GM19467 (cell line): Measurements from ENCODE around the gene GIMAP4.
"Not testable (repeated sequence)": the region's sequence is repeated elsewhere in the genome, so short reads cannot be mapped to it uniquely, and the experiment has no call there.

Experiments
- ATAC-seq: cut with Tn5 transposase; IDR thresholded peaks from one replicate; pipeline ENCODE4 v1.9.1; 2021; ENCODE audit warnings: mild to moderate bottlenecking, moderate library complexity; ENCODE audit not compliant: unreplicated experiment

GIMAP4 gene

DNA sequence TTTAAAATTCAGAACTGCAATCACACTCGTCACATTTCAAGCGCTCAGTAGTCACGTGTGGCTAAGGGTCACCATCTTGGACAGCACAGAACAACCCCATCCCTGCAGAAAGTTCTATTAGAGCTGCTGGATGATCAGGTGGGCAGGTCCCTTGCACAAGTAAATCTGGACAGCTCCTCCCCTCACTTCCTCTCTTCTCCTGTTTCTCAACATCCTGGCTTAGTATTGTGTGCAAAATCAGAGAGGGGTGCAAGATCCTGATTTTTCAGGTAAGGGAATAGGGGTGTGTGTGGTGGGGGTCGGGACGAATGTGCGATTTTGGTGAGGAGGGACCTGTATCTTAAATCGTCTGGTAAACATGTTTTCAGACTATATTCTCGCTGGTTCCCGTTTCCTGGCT is at the start of gene GIMAP4:
Gene GIMAP4, plus strand, starts transcription at position 222 of the 400 bp plus-strand sequence. CDS start 2,512 bp downstream, outside the sequence.
- ATAC-seq, result no peak

DNA sequence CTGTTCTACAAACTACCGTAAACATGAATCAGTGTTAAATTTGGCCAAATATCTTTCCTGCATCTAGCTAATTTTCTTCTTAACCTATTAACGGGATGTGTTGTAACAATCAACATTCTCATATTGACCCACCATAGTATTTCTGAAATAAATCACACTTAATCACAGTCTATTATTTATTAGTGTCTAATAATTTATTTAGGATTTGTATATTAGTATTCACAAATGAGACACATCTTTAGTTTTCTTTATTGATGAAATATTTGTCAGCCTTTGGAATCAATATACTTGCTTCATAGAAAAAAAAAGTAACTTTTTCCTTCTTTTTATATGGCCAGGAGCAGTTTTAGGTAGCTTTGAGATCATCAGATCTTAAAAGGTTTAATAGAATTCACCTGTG is 47.9 kb upstream of the GIMAP4 start:
- no peak for ATAC-seq

DNA sequence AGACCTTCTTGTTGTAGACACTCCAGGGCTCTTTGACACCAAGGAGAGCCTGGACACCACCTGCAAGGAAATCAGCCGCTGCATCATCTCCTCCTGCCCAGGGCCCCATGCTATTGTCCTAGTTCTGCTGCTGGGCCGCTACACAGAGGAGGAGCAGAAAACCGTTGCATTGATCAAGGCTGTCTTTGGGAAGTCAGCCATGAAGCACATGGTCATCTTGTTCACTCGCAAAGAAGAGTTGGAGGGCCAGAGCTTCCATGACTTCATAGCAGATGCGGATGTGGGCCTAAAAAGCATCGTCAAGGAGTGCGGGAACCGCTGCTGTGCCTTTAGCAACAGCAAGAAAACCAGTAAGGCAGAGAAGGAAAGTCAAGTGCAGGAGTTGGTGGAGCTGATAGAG is 47.0 kb upstream of the GIMAP4 start:
- ATAC-seq, result no peak

DNA sequence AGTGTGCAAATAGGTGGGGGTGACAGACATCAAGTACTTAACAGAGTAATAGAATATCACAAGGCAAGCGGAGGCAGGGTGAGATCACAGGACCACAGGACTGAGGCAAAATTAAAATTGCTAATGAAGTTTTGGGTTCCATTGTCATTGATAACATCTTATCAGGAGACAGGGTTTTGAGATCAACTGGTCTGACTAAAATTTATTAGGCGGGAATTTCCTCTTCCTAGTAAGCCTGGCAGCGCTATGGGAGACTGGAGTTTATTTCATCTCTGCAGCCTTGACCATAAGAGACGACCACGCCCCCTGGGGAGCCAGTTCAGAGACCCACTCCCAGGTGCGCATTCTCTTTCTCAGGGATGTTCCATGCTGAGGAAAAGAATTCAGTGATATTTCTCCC is 44.3 kb upstream of the GIMAP4 start:
- not testable (repeated sequence) for ATAC-seq

DNA sequence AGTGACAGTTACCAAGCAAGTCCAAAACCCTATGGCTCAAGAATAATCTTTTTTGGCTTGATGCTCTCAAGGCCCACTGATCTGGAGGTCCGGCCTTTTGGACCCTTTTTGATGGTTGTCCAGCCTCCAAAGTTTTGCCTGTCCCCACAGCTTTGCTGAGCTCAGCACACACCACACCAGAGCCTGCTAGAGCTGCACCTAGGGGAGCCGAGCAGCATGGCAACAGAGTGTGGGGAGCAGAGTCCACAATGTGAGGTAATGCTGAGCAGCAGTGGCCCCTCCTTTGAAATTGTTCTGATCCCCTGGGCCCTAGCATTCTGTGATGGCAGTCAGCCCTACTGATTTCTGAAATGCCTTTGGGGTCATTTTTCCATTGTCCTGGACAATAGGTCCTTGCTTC is 43.2 kb upstream of the GIMAP4 start:
- ATAC-seq, result no peak

DNA sequence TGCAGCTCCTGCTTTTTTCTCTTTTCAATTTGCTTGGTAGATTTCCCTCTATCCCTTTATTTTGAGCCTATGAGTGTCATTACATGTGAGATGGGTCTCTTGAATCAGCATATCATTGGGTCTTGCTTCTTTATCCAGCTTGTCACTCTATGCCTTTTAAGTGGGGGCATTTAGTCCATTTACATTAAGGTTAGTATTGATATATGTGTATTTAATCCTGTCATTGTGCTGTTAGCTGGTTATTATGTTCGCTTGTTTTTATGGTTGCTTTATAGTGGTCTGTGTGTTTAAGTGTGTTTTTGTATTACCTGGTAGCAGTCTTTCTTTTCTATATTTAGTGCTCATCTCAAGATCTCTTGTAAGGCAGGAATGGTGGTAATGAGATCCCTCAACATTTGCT is 35.5 kb upstream of the GIMAP4 start:
- no peak for ATAC-seq

DNA sequence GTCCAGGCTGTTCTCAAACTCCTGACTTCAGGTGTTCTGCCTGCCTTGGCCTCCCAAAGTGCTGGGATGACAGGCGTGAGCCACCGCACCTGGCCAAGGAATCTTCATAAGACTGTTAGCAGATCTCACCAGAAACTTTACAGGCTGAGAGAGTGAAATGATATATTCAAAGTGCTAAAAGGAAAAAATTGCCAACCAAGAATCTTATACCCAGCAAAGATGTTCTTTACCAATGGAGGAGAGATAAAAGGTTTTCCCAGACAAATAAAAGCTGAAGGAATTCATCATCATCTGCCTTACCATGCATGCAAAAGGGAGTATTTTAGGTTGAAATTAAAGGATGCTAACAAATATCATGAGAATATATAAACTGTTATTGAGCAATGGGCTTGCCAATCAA is 28.9 kb upstream of the GIMAP4 start:
- no peak for ATAC-seq

DNA sequence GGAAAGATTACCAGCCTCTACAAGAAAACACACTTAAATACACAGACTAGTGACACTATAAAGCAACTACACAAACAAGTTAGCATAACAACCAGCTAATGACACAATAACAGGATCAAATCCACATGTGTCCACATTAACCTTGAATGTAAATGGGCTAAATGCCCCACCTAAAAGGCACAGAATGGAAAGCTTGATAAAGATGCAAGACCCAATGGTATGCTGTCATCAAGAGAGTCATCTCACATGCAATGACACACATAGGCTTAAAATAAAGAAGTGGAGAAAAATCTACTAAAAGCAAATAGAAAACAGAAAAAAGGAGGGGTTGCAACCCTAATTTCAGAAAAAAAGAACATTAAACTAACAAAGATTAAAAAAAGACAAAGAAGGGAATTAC is 14.0 kb upstream of the GIMAP4 start:
- ATAC-seq, result no peak

DNA sequence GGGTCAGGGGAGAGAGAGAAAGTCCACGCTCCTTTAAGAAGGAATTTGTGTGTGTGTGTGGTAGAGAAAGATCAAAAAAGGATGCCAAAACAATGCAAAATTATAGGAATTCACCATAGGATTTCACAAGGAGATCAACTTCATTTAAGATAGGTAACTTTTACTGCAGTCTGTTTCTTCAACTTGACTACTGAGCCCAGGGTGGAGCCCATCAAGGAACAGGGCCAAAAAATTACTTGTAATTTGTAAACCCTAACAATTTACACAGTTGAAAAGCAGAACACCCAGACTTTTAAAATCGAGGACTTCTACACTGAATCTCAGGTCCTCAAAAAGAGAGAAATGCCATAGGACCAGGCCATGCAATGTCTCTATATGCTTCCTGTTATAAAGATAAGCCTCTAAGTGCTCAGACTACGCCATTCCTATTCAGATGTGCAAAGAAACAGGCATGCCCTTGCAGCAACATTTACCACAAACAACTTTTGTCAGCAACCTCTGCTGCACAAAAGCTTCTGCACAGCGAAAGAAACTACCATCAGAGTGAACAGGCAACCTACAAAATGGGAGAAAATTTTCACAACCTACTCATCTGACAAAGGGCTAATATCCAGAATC is 10.6 kb upstream of the GIMAP4 start:
- ATAC-seq, result no peak

DNA sequence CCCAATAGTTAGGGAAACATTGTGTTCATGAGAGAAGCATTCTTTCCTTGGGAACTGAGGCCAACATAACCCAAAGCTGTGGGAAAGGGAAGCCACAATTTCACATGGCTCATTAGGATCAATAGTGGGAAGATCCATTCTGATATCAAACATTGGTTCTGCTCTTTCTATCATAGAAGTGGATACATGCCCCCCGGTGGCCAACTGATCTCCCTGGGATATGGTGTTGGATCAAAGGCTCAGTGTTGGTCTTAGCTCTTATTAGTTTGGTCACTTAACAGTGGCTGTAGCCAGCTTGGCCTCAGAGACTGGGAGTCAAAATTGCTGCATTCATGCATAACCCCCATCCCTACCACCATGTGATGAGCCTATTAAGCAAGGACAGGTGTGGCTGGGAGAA is 6.7 kb upstream of the GIMAP4 start:
- ATAC-seq, result no peak

DNA sequence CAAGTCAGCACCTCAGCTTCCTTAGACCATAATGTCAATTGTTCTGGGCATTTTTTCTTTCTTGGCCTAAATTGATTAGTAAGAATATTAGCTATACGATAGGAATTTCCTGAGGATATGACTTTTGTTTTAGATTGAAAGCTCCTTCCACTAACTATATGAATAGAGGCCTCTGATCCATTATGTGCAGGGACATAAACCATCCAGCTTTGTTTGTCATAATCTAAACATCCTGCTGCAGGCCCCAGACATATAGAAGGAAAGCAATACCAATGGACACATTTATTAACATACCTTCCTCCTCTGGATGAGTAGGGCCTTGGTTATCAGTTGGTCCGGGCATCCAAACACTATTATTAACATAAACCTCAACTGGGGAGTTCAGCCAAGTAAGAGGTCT is 4.3 kb upstream of the GIMAP4 start:
- ATAC-seq, result no peak

DNA sequence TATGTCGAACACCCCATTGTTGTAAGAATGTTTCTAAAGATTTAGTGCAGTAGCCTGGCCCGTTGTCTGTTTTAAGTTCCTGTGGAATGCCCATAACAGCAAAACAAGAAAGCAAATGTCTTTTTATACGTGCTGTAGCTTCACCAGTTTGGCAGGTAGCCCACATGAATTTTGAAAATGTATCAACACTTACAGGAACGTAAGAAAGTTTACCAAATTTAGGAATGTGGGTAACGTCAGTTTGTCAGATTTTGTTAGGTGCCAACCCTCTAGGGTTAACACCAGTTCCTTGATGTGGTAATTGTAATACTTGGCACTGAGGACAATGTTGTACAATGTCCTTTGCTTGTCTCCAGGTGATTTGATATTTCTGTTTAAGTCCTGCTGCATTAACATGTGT is 3.2 kb upstream of the GIMAP4 start:
- ATAC-seq, result no peak

DNA sequence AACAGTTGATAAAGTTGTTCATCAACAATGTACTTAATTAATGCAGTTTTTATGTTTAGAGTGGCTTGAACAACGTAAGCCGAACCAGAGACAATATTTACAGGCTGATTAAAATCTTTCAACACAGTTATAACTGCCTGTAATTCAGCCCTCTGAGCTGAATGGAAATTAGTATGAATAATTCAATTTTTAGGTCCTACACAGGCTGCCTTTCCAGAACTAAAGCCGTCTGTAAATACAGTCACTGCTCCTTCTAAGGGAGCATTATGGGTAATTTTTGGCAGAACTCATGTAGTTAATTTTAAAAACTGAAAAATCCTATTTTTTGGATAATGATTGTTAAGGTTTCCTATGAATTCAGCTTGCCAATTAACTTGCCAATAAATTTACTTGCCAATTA is 2.6 kb upstream of the GIMAP4 start:
- no peak for ATAC-seq

DNA sequence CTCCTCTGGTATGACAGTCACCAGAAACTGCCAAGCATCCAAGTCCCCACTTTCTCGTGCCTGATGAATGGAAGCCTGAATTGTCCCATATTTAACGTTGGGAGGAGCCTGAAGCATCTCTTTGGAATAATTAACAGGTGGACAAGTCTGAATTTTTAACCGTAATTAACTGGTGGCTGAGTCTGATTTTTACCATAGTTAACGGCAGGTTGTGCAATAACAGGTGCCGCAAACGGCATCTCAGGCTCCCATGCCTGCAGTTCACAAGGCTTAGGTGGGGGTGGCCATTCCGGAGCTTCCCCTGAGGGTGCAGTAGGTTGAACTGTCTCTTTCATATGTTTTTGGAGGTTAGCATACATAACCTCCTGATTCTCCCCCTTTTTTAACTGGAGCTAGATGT is 2.0 kb upstream of the GIMAP4 start:
- no peak for ATAC-seq

DNA sequence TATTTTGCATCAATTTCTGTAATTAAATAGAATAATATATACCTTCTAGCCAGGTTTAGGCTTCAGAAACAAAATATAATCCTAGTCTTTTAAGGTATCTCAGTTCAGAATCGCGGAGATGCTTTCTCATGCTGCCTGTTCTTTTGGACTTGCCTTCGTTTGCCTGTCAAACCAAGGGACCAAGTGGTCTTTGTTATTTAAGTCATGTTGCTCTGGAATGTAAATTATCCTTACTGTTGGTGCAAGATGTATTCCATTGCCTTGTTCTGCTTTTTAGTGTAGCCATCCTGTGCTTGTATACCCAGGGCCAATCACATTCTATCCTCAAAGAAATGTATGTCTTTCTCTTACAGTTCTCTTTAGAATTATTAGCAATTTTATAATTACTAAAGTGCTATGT is 1.1 kb upstream of the GIMAP4 start:
- no peak for ATAC-seq

DNA sequence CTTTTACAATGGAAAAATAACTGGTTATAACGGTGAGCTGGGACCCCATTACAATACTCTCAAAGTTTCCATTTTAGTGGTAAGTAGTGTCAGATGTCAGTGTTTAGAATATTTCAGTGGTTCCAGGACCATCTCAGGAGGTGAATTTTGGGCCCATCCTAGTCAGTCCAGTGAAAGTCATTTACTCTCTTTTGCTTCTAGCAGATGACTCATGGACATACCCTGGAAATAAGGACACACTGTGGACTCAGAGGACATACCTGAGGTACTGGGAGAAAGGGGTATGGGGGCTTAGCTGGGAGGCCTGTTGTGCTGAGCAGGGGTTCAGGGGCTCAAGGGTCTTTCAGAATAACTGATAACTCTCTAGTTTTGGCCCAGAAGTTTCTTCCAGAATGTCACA is 618 bp upstream of the GIMAP4 start:
- no peak for ATAC-seq

DNA sequence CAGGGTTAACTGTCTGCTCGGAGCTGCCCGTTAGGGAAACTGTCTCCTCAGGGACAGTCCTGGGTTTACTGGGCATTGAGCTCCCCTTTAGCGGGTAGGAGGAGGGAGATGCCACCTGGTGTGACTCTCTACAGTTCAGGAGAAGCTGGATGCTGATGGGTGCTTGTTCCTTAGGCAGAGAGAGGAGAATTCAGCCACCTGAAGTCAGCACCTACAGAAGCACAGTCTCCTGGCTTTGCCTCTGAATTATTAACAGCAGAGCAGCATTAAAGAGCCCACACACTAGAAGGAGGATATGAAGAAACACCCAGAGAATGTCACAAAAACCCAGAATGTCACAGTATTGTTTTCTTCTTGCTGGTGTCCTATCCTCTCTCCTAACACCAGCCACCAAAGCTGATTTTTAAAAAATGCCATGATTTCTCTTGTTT is 696 bp downstream of the GIMAP4 start:
- ATAC-seq, result no peak

DNA sequence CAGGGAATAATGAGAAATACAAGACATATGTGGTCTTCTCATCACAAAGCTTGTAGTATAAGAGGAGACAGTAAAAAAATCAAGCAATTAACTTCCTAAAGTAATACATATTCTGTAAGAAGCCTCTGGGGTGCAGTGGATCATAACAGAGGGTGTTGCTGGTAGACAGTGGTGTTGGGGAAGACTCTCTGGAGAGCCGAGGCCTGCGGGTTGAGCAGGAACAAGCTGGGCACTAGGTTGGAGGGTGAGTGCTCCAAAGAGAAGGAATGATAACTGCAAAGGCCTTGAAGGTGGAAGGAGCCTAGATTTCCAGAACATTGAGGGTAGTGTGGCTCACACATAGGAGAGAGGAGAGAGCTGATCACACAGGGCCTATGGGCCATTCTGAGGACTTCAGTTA is 1.5 kb downstream of the GIMAP4 start:
- no peak for ATAC-seq

DNA sequence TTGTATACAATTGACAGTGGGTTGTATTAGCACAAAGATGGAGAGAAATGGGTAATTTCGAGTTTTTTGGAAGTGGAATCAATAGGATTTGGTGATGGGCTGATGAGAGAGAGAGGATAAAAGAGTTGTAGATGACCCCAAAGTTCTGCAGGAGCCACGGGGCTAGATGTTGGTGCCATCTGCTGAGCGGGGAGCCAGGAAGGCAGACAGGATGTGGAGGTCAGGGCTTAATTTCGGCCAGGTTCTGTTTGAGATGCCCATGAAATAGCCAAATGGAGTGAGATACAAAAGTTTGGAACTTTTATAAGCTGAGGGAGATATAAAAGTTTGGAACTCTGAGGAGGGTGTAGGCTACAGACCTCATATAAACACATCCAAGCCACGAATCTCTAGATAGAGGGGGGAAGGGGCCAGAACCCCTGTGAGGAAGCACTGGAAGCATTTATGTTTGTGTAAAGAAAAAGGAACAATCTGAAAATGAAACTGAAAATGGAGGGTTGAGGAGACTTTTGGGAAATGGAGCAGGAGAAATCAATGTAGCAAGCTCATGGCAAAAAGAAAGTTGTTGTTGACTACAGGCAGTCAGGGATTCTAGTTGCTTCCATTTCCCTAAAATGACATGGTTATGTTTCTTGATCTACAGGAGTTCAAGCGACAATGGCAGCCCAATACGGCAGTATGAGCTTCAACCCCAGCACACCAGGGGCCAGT is 2.2 kb downstream of the GIMAP4 start:
- ATAC-seq, result no peak

DNA sequence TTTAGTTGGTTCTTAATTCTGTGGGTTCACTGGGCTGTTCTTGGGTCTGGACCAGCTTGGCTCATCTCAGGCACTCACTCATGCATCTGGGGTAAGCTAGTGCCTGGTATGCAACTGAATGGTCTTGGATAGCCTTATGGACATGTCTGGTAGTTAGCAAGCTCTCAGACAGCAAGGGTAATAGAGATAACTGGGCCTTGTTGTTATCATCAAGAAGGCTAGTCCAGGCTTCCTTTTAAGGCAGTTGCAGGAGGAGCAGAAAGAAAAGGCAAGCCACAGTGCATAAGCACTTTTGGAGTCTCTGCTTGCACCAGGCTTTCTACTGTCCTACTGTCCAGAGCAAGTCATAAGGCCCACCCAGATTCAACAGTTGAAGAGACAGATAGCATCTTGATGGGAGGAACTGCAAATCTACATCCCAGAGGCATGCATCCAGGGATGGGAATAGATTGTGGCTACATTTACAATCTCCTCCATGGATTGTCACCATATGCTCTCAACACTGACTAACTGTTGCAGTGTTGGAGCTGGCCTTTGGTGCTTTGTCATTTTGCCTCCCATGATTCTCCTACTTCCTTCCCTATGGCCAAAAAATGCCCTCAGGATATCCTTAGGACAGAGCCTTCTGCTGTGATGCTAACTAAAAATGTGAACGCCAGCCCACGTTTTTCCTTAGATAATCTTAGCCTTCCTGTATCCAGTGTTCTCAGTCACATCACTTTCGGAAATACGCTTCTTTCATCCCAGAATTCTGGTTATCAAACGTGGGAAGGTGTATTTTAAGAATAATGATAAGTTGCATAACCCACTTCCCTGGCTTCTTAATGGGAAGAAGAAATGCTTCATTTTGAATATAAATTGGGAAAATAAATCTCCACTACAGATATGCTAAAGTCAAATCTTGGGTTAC is 3.6 kb downstream of the GIMAP4 start:
- no peak for ATAC-seq

DNA sequence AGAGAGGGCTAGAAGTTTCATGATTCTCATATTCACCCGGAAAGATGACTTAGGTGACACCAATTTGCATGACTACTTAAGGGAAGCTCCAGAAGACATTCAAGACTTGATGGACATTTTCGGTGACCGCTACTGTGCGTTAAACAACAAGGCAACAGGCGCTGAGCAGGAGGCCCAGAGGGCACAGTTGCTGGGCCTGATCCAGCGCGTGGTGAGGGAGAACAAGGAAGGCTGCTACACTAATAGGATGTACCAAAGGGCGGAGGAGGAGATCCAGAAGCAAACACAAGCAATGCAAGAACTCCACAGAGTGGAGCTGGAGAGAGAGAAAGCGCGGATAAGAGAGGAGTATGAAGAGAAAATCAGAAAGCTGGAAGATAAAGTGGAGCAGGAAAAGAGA is 5.3 kb downstream of the GIMAP4 start:
- no peak for ATAC-seq
